Measurements from ENCODE around the gene NAIP.
"Not testable (repeated sequence)": the region's sequence is repeated elsewhere in the genome, so short reads cannot be mapped to it uniquely, and the experiment has no call there.

Gene NAIP

DNA sequence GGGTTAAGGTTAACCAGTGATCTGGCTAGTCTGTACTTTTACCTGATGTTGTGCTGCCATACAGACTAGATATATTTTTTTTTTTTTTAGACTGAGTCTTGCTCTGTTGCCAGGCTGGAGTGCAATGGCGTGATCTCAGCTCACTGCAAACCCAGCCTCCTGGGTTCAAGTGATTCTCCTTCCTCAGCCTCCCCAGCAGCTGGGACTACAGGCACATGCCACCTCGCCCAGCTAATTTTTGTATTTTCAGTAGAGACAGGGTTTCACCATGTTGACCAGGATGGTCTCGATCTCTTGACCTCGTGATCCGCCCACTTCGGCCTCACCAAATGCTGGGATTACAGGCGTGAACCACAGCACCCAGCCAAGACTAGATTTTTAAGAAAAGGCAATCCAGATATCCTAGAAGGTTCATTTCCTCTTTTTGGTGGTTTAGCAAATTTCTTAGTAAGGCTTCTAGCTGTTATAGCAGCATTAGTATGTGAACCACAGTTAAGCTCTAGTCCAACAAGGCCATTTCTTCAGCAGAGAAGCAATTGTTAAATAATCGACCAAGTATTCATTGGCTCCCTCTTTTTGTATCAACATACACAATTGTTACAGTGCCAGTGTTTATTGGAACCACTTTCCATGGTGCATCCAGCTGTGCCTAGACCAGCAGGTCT, at the start of gene NAIP:
NAIP (minus strand) TSS at position 51 of the 665 bp plus-strand sequence. CDS start 12,424 bp downstream, outside the sequence.
- not testable (repeated sequence) for DNase-seq (ENCODE audit: low read depth in 3 of 3)

- not testable (repeated sequence) for DNase-seq (ENCODE audit: low read depth in 3 of 3)
These were observed 42.3 kb upstream of the NAIP start, which contains the start of gene GTF2H2 for GRCh38 chr5:71067262-71067928. Gene GTF2H2, minus strand, starts transcription at chr5:71067676. Its CDS starts 4,913 bp downstream, at chr5:71062763.

- not testable (repeated sequence) for DNase-seq (ENCODE audit: low read depth in 3 of 3)
These were observed 36.2 kb upstream of the NAIP start for GRCh38 chr5:71061322-71061721.

- not testable (repeated sequence) for DNase-seq (ENCODE audit: low read depth in 3 of 3)
These were observed 34.3 kb upstream of the NAIP start for GRCh38 chr5:71059426-71059825.

DNA sequence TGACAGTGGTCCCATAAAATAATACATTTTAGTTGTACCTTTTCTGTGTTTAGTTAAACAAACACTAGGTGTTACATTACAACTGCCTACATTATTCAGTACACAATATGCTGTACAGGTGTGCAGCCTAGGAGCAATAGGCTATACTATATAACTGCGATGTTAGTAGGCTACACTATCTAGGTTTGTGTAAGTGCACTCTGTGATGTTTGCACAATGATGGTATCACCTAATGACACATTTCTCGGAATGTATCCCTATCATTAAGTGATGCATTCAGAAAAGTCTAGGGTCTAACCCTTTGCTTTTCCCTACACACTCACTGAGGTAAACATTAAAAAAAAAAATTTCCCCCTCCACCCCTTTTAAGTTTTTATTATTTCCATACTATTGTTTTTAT, 19.7 kb upstream of the NAIP start:
- not testable (repeated sequence) for DNase-seq (ENCODE audit: low read depth in 3 of 3)

DNA sequence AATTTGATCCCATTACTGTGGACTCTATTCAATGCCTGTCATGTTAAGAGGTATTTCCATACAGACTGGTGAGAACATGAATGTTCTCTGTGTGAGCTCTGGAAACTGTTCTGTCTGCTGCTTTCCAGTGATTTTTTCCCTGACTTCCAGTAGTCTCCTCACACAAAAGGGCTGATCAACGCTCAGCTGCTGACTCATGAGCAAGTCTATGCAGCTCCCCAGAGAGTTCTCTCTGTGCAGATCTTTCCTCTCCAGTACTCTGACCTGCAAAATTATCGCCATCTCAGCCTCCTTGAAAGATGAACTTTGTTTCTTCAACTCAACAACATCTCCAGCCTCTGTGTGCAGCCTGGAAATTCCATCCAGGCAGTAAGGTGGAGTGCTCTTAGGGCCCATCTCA, 19.0 kb upstream of the NAIP start:
- DNase-seq (ENCODE audit: low read depth in 3 of 3): not testable (repeated sequence)

- DNase-seq (ENCODE audit: low read depth in 3 of 3): not testable (repeated sequence)
These were observed 6.1 kb upstream of the NAIP start for GRCh38 chr5:71031046-71031776.

DNA sequence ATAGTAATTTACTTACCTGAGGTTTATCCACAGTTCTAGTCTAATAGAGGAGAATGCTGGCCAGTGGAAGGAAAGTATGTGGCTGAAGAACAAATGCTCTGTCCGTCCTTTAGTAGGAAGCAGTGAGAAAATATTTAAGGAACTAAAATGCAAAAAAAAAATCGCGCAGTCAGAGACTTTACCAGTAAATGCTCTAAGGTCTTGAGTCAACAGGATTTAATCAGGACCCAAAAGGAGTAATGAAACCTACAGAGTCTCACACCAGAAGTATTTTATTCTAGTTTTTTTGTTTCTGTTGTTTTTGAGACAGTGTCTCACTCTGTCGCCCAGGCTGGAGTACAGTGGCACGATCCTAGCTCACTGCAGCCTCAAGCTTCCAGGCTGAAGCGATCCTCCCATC, 4.5 kb downstream of the NAIP start:
- DNase-seq (ENCODE audit: low read depth in 3 of 3): not testable (repeated sequence)

GRCh38 chr5:71018376-71019005, 6.6 kb downstream of the NAIP start:
- DNase-seq (ENCODE audit: low read depth in 3 of 3): not testable (repeated sequence)

GRCh38 chr5:71014176-71014575, 11.0 kb downstream of the NAIP start:
- no peak for DNase-seq (ENCODE audit: low read depth in 3 of 3)

DNA sequence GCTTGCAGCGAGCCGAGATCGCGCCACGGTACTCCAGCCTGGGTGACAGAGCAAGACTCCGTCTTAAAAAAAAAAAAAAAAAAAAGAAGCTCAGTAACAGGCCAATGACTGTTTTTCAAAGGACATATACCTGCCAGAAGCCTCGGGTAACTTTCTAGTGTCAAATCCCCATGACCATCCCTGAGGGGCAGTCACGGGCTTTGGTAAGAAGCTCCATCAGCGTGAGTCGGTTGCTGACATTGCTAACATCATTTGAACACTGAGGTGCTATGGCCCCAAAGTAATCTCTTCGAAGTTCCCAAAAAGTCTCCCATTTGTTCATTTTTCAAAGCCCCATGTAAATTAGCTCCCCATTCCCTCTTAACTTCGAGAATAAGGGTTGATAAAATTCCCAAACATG, 11.6 kb downstream of the NAIP start:
- no peak for DNase-seq (ENCODE audit: low read depth in 3 of 3)

DNA sequence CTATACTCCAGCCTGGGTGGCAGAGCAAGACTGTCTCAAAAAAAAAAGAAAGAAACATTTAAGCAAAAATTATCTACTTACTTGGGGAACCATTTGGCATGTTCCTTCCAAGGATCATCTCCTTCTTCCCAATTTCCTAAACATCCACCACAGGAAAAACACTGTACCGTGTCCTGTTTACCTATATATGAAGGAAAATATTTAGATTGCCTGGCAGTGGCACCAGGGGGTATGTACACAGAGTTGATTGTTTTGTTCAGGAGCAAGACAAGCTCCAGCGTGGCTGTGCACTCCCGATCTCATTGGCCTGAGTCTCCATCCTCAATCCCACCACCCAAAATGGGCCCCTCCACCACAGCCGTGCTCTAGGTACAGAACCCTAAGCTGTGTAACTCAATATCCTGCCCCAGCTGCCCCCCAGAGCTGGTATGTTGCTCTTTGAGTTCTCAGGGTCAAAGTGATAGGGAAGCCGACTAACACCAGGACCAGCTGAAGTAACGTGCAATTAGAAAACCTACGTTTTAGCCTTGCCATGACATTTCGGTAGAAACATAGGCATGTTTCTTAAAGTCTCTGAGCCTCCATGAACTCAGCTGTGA, 13.8 kb downstream of the NAIP start:
- DNase-seq (ENCODE audit: low read depth in 3 of 3): no peak

DNA sequence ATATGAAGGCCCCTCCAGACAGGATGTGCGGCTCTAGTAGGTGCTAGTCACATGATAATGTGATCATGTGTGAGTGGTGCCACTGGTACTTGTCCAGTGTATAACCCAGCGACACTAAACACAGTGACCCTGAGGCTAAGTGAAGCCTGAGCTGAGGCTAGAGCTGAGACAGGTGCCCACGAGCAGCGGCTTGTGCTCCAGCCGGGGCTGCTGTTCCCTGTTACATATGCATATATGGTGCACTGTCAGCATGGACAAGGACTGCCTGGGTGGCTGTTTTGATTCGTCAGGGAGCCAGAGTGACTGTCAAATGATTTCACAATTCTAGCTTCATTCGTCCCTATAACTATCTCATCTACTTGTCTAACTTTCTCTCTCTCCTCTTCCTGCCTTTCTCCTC, 18.2 kb downstream of the NAIP start:
- not testable (repeated sequence) for DNase-seq (ENCODE audit: low read depth in 3 of 3)

GRCh38 chr5:70984882-70985281, 40.3 kb downstream of the NAIP start:
- DNase-seq (ENCODE audit: low read depth in 3 of 3): not testable (repeated sequence)

DNA sequence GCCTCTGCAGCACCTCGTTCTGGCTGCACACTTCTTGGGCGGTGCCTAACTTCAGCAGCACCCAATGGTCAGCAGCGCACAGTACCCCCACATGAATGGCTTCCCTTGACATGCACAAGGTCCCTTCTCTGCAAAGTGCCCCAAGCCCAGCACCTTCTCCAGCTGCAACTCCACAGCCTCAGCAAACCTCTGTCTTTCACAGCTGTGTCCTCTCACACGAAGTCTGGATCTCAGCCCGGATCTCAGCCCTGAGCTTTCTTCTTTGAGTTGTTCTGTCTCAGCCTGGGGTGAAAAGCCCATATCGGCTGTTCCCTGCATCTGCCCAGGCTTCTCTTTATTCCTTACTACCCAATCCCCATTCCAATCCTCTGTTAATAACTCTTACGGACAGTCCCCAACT, 57.9 kb downstream of the NAIP start:
- DNase-seq (ENCODE audit: low read depth in 3 of 3): not testable (repeated sequence)

DNA sequence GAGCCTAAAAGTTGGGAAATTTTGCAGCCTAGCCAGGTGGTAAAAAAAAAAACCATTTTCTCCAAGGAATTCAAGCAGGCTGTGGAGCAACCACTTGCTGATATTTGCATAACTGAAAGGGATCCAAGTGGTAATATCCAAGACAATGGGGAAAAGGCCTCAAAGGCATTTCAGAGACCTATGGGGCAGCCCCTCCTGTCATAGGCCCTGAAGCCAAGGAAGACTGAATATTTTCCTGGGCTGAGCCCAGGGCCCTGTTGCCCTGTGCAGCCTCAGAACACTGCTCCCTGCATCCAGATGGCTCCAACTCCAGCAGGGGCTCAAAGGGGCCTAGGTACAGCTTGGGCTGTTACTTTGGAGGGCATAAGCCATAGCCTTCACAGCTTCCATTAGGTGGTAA, 60.6 kb downstream of the NAIP start:
- not testable (repeated sequence) for DNase-seq (ENCODE audit: low read depth in 3 of 3)

DNA sequence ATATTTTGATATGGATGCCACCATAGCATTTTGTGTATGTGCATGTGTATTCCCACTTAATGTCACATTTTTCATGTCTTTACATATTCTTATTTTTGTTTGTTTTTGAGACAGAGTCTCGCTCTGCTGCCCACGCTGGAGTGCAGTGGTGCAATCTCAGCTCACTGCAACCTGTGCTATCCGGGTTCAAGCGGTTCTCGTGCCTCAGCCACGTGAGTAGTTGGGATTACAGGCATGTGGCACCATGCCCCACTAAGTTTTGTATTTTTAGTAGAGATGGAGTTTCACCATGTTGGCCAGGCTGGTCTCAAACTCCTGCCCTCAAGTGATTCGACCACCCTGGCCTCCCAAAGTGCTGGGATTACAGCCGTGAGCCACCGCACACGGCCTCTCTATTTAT, 72.1 kb downstream of the NAIP start:
- not testable (repeated sequence) for DNase-seq (ENCODE audit: low read depth in 3 of 3)

DNA sequence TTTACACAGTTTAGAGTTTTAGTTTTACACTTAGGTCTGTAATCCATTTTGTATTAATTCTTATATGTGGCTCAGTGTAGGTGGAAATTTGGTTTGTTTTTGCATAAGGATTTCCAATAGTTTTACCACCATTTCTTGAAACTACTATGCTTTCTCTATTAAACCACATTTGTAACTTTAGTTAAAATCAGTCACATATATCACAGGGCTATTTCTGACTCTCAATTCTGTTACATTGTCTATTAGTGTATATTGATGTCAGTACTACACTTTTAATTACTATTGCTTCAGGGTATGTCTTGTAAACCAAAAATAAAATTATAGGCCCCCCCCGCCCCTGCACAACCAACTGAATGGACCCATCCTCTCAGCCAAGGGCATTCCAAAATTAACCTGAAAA, 92.6 kb downstream of the NAIP start:
- not testable (repeated sequence) for DNase-seq (ENCODE audit: low read depth in 3 of 3)

GRCh38 chr5:70931709-70932368, 93.3 kb downstream of the NAIP start:
- DNase-seq (ENCODE audit: low read depth in 3 of 3): not testable (repeated sequence)

DNA sequence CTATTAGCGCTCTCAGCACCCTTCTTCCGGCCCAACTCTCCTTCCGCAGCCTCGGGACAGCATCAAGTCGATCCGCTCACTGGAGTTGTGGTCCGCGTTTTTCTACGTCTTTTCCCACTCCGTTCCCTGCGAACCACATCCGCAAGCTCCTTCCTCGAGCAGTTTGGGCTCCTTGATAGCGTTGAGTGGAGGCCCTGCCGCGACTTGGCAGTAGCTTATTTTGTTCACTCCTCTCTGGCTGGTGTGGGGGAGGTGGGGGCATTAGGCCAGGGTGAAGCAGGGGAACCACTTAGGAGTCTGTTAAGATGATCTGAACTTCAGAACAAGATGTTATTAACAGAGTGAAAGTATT, 100.0 kb downstream of the NAIP start:
- DNase-seq (ENCODE audit: low read depth in 3 of 3): not testable (repeated sequence)
